NOMO-1 treated with DMSO at 0.1 percent for 48 hours (cell line): Measurements from ENCODE around the gene UGCG.
"Not testable (repeated sequence)": the region's sequence is repeated elsewhere in the genome, so short reads cannot be mapped to it uniquely, and the experiment has no call there.

ENCODE experiments used
- DNase-seq: peaks from one replicate; lab custom pipeline; 2025; ENCODE audit not compliant: unreplicated experiment; lab: John Stamatoyannopoulos, UW

Gene UGCG

GRCh38 chr9:111890334-111890733, 6.3 kb upstream of the UGCG start:
- no peak for DNase-seq

- DNase-seq: not testable (repeated sequence)
These were observed 5.7 kb upstream of the UGCG start for GRCh38 chr9:111890867-111891266.

- DNase-seq: no peak
These were observed 4.6 kb upstream of the UGCG start for GRCh38 chr9:111891910-111892499.

GRCh38 chr9:111896942-111897600, 457 bp downstream of the UGCG start:
- no peak for DNase-seq

- peak; percentile 73 for DNase-seq
These were observed 1.1 kb downstream of the UGCG start for GRCh38 chr9:111897601-111898137.

GRCh38 chr9:111898331-111899096, 1.9 kb downstream of the UGCG start:
- DNase-seq: no peak

GRCh38 chr9:111900151-111900857, 3.7 kb downstream of the UGCG start:
- no peak for DNase-seq

GRCh38 chr9:111900858-111901612, 4.4 kb downstream of the UGCG start:
- no peak for DNase-seq

GRCh38 chr9:111902391-111903139, 6.0 kb downstream of the UGCG start:
- no peak for DNase-seq

- not testable (repeated sequence) for DNase-seq
These were observed 6.9 kb downstream of the UGCG start for GRCh38 chr9:111903535-111903934.

GRCh38 chr9:111904026-111904425, 7.4 kb downstream of the UGCG start:
- DNase-seq: no peak

- DNase-seq: no peak
These were observed 8.3 kb downstream of the UGCG start for GRCh38 chr9:111904891-111905291.

- DNase-seq: no peak
These were observed 10.5 kb downstream of the UGCG start for GRCh38 chr9:111907147-111907546.

GRCh38 chr9:111909444-111909843, 12.8 kb downstream of the UGCG start:
- peak; percentile 29 for DNase-seq

- no peak for DNase-seq
These were observed 13.8 kb downstream of the UGCG start for GRCh38 chr9:111910428-111910827.

GRCh38 chr9:111913159-111913558, 16.5 kb downstream of the UGCG start:
- DNase-seq: no peak

- DNase-seq: no peak
These were observed 18.3 kb downstream of the UGCG start for GRCh38 chr9:111914749-111915424.

GRCh38 chr9:111915425-111915758, 18.8 kb downstream of the UGCG start:
- no peak for DNase-seq

- DNase-seq: no peak
These were observed 19.6 kb downstream of the UGCG start for GRCh38 chr9:111916234-111916645.
